SK-N-SH treated with all-trans-retinoic acid at 6 μM for 48 hours (cell line): ENCODE measurements around the gene MIDN.
A peak's percentile ranks its signal among the peaks of the same experiment; 100 is the strongest.

Source experiments
- ATAC-seq: fragments of 200-7000 bp; cut with Tn5 transposase; 3 replicates; pipeline ENCODE4 v1.9.1; 2020; ENCODE audit warnings: mild to moderate bottlenecking, moderate library complexity
- ARNTL ChIP-seq: fragments of 450-650 bp; formaldehyde crosslinking; IDR thresholded peaks from 2 replicates; pipeline ENCODE4 v1.5.0; 2020; ENCODE audit warnings: low read depth, mild to moderate bottlenecking, moderate library complexity, borderline replicate concordance
- CREB5 ChIP-seq: fragments of 250-450 bp; sonication (Bioruptor Pico); IDR thresholded peaks from 2 replicates; pipeline ENCODE4 v1.5.1; 2020; ENCODE audit warnings: low read depth, mild to moderate bottlenecking, moderate library complexity
- CSRNP3 ChIP-seq: fragments of 250-450 bp; sonication (Bioruptor Pico); IDR thresholded peaks from 2 replicates; pipeline ENCODE4 v1.5.1; 2021; ENCODE audit warnings: mild to moderate bottlenecking, moderate library complexity
- GLIS3 ChIP-seq: fragments of 250-450 bp; sonication (Bioruptor Pico); IDR thresholded peaks from 2 replicates; pipeline ENCODE4 v1.5.0; 2020; ENCODE audit warnings: mild to moderate bottlenecking, moderate library complexity
- ISL1 ChIP-seq: fragments of 250-450 bp; sonication (Bioruptor Pico); IDR thresholded peaks from 2 replicates; pipeline ENCODE4 v2.1.2; 2022; ENCODE audit warnings: mild to moderate bottlenecking, moderate library complexity
- OSR1 ChIP-seq: fragments of 250-450 bp; sonication (Bioruptor Pico); IDR thresholded peaks from 2 replicates; pipeline ENCODE4 v1.8.0; 2022; ENCODE audit warnings: moderate library complexity, mild to moderate bottlenecking, inconsistent platforms
- PATZ1 ChIP-seq: fragments of 250-450 bp; sonication (Bioruptor Pico); IDR thresholded peaks from 2 replicates; pipeline ENCODE4 v1.8.0; 2020; ENCODE audit warnings: mild to moderate bottlenecking, moderate library complexity, borderline replicate concordance
- POU6F1 ChIP-seq: fragments of 250-450 bp; sonication (Bioruptor Pico); IDR thresholded peaks from 2 replicates; pipeline ENCODE4 v1.8.0; 2021; ENCODE audit warnings: low read depth, mild to moderate bottlenecking, moderate library complexity, borderline replicate concordance
- PPARA ChIP-seq: fragments of 250-450 bp; sonication (Bioruptor Pico); IDR thresholded peaks from 2 replicates; pipeline ENCODE4 v1.5.0; 2020; ENCODE audit warnings: mild to moderate bottlenecking, borderline replicate concordance
- SNAI2 ChIP-seq: fragments of 250-450 bp; sonication (Bioruptor Pico); IDR thresholded peaks from 2 replicates; pipeline ENCODE4 v1.5.0; 2020; ENCODE audit warnings: mild to moderate bottlenecking, moderate library complexity
- TCF4 ChIP-seq: fragments of 250-450 bp; sonication (Bioruptor Pico); IDR thresholded peaks from 2 replicates; pipeline ENCODE4 v1.8.0; 2021; ENCODE audit warnings: mild to moderate bottlenecking, moderate library complexity, borderline replicate concordance
- TSHZ2 ChIP-seq: fragments of 250-450 bp; sonication (Bioruptor Pico); IDR thresholded peaks from 2 replicates; pipeline ENCODE4 v1.5.0; 2020; ENCODE audit warnings: mild to moderate bottlenecking, moderate library complexity
- ZC3H10 ChIP-seq: fragments of 250-450 bp; sonication (Bioruptor Pico); IDR thresholded peaks from 2 replicates; pipeline ENCODE4 v1.5.1; 2021; ENCODE audit warnings: mild to moderate bottlenecking, moderate library complexity
- ZFP30 ChIP-seq: fragments of 450-650 bp; formaldehyde crosslinking; IDR thresholded peaks from 2 replicates; pipeline ENCODE4 v1.5.0; 2022; ENCODE audit warnings: mild to moderate bottlenecking, moderate library complexity
- ZNF565 ChIP-seq: fragments of 450-650 bp; formaldehyde crosslinking; conservative IDR thresholded peaks from 2 replicates; pipeline ENCODE4 v1.5.0; 2020; ENCODE audit warnings: low read depth, mild to moderate bottlenecking, moderate library complexity
- ZNF70 ChIP-seq: fragments of 450-650 bp; formaldehyde crosslinking; IDR thresholded peaks from 2 replicates; pipeline ENCODE4 v1.5.0; 2020; ENCODE audit warnings: mild to moderate bottlenecking, moderate library complexity
- ZNF8 ChIP-seq: fragments of 450-650 bp; formaldehyde crosslinking; IDR thresholded peaks from 2 replicates; pipeline ENCODE4 v1.5.0; 2020; ENCODE audit warnings: mild to moderate bottlenecking, moderate library complexity

The MIDN gene

GRCh38 chr19:1230783-1231489 is 17.4 kb upstream of the MIDN start:
- TF ChIP-seq ZNF8 (CRISPR knock-in tag), result no peak
- no peak for TF ChIP-seq GLIS3 (CRISPR knock-in tag)
- TF ChIP-seq ZNF70 (CRISPR knock-in tag), result no peak
- TF ChIP-seq ARNTL, result no peak
- no peak for TF ChIP-seq CREB5 (CRISPR knock-in tag)
- TF ChIP-seq TSHZ2 (CRISPR knock-in tag), result no peak
- no peak for TF ChIP-seq ZC3H10 (CRISPR knock-in tag)
- TF ChIP-seq POU6F1 (CRISPR knock-in tag), result no peak
- no peak for TF ChIP-seq CSRNP3 (CRISPR knock-in tag)
- TF ChIP-seq, all 23 proteins: peak for 0
- ATAC-seq, result no peak

GRCh38 chr19:1231729-1232637 is 16.4 kb upstream of the MIDN start:
- TF ChIP-seq POU6F1 (CRISPR knock-in tag), result no peak
- TF ChIP-seq ZFP30 (CRISPR knock-in tag), result no peak
- no peak for TF ChIP-seq PATZ1 (CRISPR knock-in tag)
- no peak for TF ChIP-seq PPARA
- TF ChIP-seq TCF4 (CRISPR knock-in tag), result no peak
- ATAC-seq, result peak; percentile 16

- ATAC-seq, result peak; percentile 5; the same call in 2 of the 3 replicates
- TF ChIP-seq OSR1 (CRISPR knock-in tag) (no peak), CREB5 (CRISPR knock-in tag) (no peak), ZNF565 (CRISPR knock-in tag) (no peak), PPARA (no peak), ZNF70 (CRISPR knock-in tag) (no peak), SNAI2 (CRISPR knock-in tag) (no peak), PATZ1 (CRISPR knock-in tag) (no peak), ISL1 (CRISPR knock-in tag) (no peak)
These were observed 15.7 kb upstream of the MIDN start for GRCh38 chr19:1232652-1233072.
